ENCODE measurements around the gene OLIG3.

OLIG3 gene

DNA sequence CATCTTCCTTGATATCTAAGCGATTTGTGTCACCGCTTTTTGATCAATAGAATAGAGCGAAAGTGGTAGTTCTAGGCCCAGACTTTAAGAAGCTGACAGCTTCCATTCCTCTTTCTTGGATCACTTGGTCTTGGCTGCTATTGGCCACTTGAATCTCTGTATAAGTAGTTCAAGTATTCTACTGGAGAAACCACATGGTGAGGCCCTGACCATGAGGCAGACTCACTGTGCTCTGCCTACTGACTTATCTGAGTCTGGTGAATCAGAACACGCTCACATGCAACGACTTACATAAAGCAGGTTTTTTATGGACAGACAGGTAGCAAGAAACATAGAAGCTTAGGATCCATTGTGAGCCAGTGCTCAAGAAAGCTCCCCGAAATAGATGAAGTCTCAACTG is 27.0 kb downstream of the OLIG3 start:
- DNase-seq (ENCODE audit: low read depth in 2 of 2) = no peak

DNA sequence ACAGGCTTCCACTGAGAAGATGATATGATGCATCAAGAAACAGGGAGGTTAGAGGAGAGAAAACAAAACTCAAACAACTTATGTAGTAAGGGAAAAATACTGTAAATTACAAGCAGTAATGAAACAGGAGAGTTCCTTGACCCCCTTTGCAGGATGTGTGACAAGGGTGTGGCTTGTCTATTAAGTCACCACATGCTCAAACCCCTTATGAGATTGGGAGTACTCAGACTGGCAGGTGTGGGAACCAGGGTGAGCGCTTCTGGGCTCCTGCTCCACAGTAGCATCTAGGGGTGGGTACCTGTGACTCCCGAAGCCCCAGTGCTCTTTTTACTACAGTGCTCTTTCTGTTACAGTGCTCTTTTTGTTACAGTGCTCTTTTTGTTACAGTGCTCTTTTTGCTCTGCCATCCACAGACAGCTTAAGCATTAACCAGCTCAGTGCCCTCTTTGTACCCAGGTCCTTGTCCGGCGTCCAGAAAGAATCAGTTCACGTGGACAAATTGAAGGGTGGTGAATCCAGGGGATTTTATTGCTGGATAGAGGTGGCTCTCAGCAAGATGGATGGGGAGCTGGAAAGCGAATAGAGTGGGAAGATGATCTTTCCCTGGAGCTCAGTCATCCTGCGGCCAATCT is 28.7 kb downstream of the OLIG3 start:
- DNase-seq (ENCODE audit: low read depth in 2 of 2) = no peak

DNA sequence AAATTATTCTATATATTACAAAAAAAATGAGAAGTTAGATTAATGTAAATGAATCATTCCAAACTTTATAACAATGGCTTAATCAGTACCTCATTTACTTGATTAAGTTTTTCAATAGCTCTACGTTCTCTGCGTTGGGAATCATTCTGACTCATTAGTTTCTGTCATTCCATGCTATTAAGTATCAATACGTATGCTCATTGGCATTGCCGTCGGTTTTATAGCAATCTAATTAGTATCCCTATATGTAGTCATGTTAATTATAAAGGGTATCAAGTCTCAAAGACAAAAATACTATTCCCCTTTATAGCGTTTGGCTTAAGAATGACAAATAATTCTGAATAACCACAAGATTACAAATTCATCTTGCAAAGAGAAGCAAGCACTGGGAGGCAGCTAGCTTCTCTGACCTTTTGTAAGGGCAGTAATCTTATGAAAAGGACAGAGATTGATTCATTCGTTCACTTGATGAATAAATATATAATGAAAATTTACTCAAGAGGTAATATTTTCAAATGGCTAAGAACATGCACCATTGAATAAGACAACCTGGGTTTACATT is 41.8 kb downstream of the OLIG3 start:
- peak; percentile 26 to 35 for DNase-seq (ENCODE audit: low read depth in 2 of 2)

DNA sequence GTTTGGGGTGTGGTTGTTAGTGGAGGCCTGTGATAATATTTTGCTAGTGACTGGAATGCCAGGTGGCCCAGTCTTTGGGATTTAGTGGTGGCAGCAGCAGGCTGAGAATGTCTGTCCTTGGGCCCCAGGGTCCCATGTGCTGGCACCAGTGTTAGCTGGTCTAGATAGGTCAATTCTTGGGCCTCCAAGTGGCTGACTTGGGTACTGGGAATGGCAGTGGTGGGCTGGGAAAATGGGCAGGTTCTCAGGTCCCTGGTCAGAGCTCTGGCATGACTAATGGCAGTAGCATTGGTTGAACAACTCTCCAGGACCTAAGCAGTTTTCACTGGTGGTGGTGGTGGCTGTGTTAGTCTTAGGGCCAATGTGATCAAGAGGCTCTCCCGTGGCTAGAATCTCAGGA is 50.3 kb downstream of the OLIG3 start:
- no peak for DNase-seq (ENCODE audit: low read depth in 2 of 2)
